Occipital lobe (tissue), 2 donors: ENCODE data around the gene PKD2. TPM values are rescaled to one million over a fixed set of nuclear protein-coding genes. Genes with fewer than 3 reads are reported as not detected.
"Not testable (repeated sequence)": the region's sequence is repeated elsewhere in the genome, so short reads cannot be mapped to it uniquely, and the experiment has no call there.

Experiments used
- DNase-seq: peaks from one replicate; lab custom pipeline; 2025; lab: John Stamatoyannopoulos, UW
- total RNA-seq: library from RNA; depleted of rRNA; stranded (reverse); fragments of >200 nt; gene quantifications from one replicate; pipeline ENCODE4 v1.2.3, GENCODE V29; 2014

PKD2 gene
- total RNA-seq, 1 donor from 2014 or later = 59.9 TPM

- no peak for DNase-seq
Observed at GRCh38 chr4:88063634-88064296, 56.3 kb downstream of the PKD2 start.

- DNase-seq = no peak
Observed at GRCh38 chr4:88064410-88064809, 57.0 kb downstream of the PKD2 start.

- DNase-seq = no peak
Observed at GRCh38 chr4:88070031-88070430, 62.6 kb downstream of the PKD2 start.

- no peak for DNase-seq
Observed at GRCh38 chr4:88075336-88075735, 67.9 kb downstream of the PKD2 start.

GRCh38 chr4:88077911-88078524, 70.6 kb downstream of the PKD2 start:
- no peak for DNase-seq

GRCh38 chr4:88078579-88078978, 71.1 kb downstream of the PKD2 start:
- no peak for DNase-seq

- no peak for DNase-seq
Observed at GRCh38 chr4:88080626-88081025, 73.2 kb downstream of the PKD2 start.

GRCh38 chr4:88087004-88087403, 79.6 kb downstream of the PKD2 start:
- DNase-seq = no peak

GRCh38 chr4:88090898-88091297, 83.5 kb downstream of the PKD2 start:
- DNase-seq = no peak

GRCh38 chr4:88091378-88091777, 83.9 kb downstream of the PKD2 start:
- DNase-seq = no peak

GRCh38 chr4:88093874-88094273, 86.4 kb downstream of the PKD2 start:
- DNase-seq = no peak

- DNase-seq = no peak
Observed at GRCh38 chr4:88097301-88097700, 89.9 kb downstream of the PKD2 start.

GRCh38 chr4:88097781-88098180, 90.3 kb downstream of the PKD2 start:
- no peak for DNase-seq

GRCh38 chr4:88098993-88099752, 91.7 kb downstream of the PKD2 start:
- no peak for DNase-seq

- DNase-seq = no peak
Observed at GRCh38 chr4:88101165-88101564, 93.7 kb downstream of the PKD2 start.

GRCh38 chr4:88102026-88102425, 94.6 kb downstream of the PKD2 start:
- DNase-seq = no peak

- no peak for DNase-seq
Observed at GRCh38 chr4:88104902-88105610, 97.6 kb downstream of the PKD2 start.

GRCh38 chr4:88106205-88106604, 98.8 kb downstream of the PKD2 start:
- DNase-seq = no peak

- no peak for DNase-seq
Observed at GRCh38 chr4:88107406-88108107, 100.1 kb downstream of the PKD2 start.

GRCh38 chr4:88108108-88108465, 100.7 kb downstream of the PKD2 start:
- not testable (repeated sequence) for DNase-seq

GRCh38 chr4:88108747-88109122, 101.3 kb downstream of the PKD2 start:
- DNase-seq = no peak
